Measurements from ENCODE around the gene CXCL17.

CXCL17 gene

DNA sequence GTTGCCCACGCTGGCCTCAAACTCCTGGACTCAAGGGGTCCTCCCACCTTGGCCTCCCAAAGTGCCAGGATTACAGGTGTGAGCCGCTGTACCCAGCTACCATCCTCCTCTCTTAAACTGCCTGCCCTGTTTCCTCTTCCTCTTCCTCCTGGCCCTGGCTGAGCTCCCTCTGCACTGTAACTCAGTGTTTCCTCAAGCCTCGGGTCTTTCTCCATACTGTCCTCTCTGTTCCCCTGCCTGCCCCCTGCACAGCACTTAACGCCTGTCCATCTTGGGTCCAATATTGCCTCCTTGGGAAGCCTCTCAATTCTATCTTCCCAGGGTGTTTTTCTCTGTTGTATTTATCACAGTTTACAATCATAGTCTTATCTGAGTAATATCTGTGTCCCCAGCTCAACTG is 21.6 kb downstream of the CXCL17 start:
- no peak for TF ChIP-seq EZH2phosphoT487 (IDR thresholded peaks at IDR 0.05; ENCODE audit: borderline replicate concordance, low read length)
- TF ChIP-seq, protein P1, sequence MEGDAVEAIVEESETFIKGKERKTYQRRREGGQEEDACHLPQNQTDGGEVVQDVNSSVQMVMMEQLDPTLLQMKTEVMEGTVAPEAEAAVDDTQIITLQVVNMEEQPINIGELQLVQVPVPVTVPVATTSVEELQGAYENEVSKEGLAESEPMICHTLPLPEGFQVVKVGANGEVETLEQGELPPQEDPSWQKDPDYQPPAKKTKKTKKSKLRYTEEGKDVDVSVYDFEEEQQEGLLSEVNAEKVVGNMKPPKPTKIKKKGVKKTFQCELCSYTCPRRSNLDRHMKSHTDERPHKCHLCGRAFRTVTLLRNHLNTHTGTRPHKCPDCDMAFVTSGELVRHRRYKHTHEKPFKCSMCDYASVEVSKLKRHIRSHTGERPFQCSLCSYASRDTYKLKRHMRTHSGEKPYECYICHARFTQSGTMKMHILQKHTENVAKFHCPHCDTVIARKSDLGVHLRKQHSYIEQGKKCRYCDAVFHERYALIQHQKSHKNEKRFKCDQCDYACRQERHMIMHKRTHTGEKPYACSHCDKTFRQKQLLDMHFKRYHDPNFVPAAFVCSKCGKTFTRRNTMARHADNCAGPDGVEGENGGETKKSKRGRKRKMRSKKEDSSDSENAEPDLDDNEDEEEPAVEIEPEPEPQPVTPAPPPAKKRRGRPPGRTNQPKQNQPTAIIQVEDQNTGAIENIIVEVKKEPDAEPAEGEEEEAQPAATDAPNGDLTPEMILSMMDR (IDR thresholded peaks at IDR 0.05; ENCODE audit: low read depth, low read length, poor library complexity, severe bottlenecking), result no peak
- H3K27ac ChIP-seq (ENCODE audit: low read depth, low read length), result no peak overlapping the region
- peaks cover 12% of the 10 kb centered on the region; the same call in 1 of the 2 replicates for H4K20me1 ChIP-seq (ENCODE audit: control insufficient read depth, insufficient read depth, low read depth, low read length)
- H3F3A ChIP-seq (ENCODE audit: control insufficient read depth, insufficient read depth), result peaks cover 5% of the 10 kb centered on the region
- no peaks in the 10 kb centered on the region for H3K27me3 ChIP-seq (ENCODE audit: control insufficient read depth, low read length)
- H3K4me2 ChIP-seq (ENCODE audit: low read length), result peak overlapping the region; percentile 78
- no peaks in the 10 kb centered on the region for H3K9me2 ChIP-seq (replicated peaks; ENCODE audit: control insufficient read depth, low read length)
- no peaks in the 10 kb centered on the region for H3K9me3 ChIP-seq (ENCODE audit: control insufficient read depth, insufficient read depth, low read length)
- peaks cover 54% of the 10 kb centered on the region for H3K79me2 ChIP-seq (ENCODE audit: control insufficient read depth, low read length)
- peaks cover 42% of the 10 kb centered on the region for H3K36me3 ChIP-seq (ENCODE audit: control insufficient read depth, low read length)
- peaks cover 41% of the 10 kb centered on the region for H3K4me1 ChIP-seq (ENCODE audit: control insufficient read depth, low read length)
- H3K4me3 ChIP-seq (ENCODE audit: low read length), result peak overlapping the region; percentile 88; the same call in 1 of the 2 replicates

- peaks cover 41% of the 10 kb centered on the region for H3K4me1 ChIP-seq (ENCODE audit: control insufficient read depth, low read length)
Measured at GRCh38 chr19:42420055-42420544, 22.6 kb downstream of the CXCL17 start.

GRCh38 chr19:42419309-42419708 is 23.4 kb downstream of the CXCL17 start:
- H3K4me2 ChIP-seq (ENCODE audit: low read length), result no peak overlapping the region
- no peaks in the 10 kb centered on the region for H3K9me3 ChIP-seq (ENCODE audit: control insufficient read depth, insufficient read depth, low read length)

More at GRCh38 chr19:42420055-42420544, 22.6 kb downstream of the CXCL17 start:
- peaks cover 12% of the 10 kb centered on the region; the same call in 1 of the 2 replicates for H4K20me1 ChIP-seq (ENCODE audit: control insufficient read depth, insufficient read depth, low read depth, low read length)
- no peak for TF ChIP-seq EZH2phosphoT487 (IDR thresholded peaks at IDR 0.05; ENCODE audit: borderline replicate concordance, low read length)
- TF ChIP-seq, protein P1 (IDR thresholded peaks at IDR 0.05; ENCODE audit: low read depth, low read length, poor library complexity, severe bottlenecking), result peak; percentile 99
- H3K27me3 ChIP-seq (ENCODE audit: control insufficient read depth, low read length), result no peaks in the 10 kb centered on the region
- H3K4me2 ChIP-seq (ENCODE audit: low read length), result peak overlapping the region; percentile 78; the same call in 1 of the 2 replicates
- no peak overlapping the region for H3K4me3 ChIP-seq (ENCODE audit: low read length)
- H3K9me3 ChIP-seq (ENCODE audit: control insufficient read depth, insufficient read depth, low read length), result no peaks in the 10 kb centered on the region
- H3K36me3 ChIP-seq (ENCODE audit: control insufficient read depth, low read length), result peaks cover 44% of the 10 kb centered on the region
- H3F3A ChIP-seq (ENCODE audit: control insufficient read depth, insufficient read depth), result peaks cover 5% of the 10 kb centered on the region
- no peak overlapping the region for H3K27ac ChIP-seq (ENCODE audit: low read depth, low read length)
- peaks cover 54% of the 10 kb centered on the region for H3K79me2 ChIP-seq (ENCODE audit: control insufficient read depth, low read length)
- no peaks in the 10 kb centered on the region for H3K9me2 ChIP-seq (replicated peaks; ENCODE audit: control insufficient read depth, low read length)

More at GRCh38 chr19:42419309-42419708, 23.4 kb downstream of the CXCL17 start:
- Histone ChIP-seq H3K79me2 (ENCODE audit: control insufficient read depth, low read length) (peaks cover 54% of the 10 kb centered on the region), H3K4me1 (ENCODE audit: control insufficient read depth, low read length) (peaks cover 38% of the 10 kb centered on the region), H3K27ac (ENCODE audit: low read depth, low read length) (no peak overlapping the region), H3K36me3 (ENCODE audit: control insufficient read depth, low read length) (peaks cover 50% of the 10 kb centered on the region), H3K27me3 (ENCODE audit: control insufficient read depth, low read length) (no peaks in the 10 kb centered on the region), H3F3A (ENCODE audit: control insufficient read depth, insufficient read depth) (peaks cover 5% of the 10 kb centered on the region), H3K4me3 (ENCODE audit: low read length) (no peak overlapping the region), H4K20me1 (ENCODE audit: control insufficient read depth, insufficient read depth, low read depth, low read length) (peaks cover 12% of the 10 kb centered on the region; the same call in 1 of the 2 replicates), H3K9me2 (replicated peaks; ENCODE audit: control insufficient read depth, low read length) (no peaks in the 10 kb centered on the region)
- TF ChIP-seq, protein P1 (IDR thresholded peaks at IDR 0.05; ENCODE audit: low read depth, low read length, poor library complexity, severe bottlenecking), result no peak
- TF ChIP-seq EZH2phosphoT487 (IDR thresholded peaks at IDR 0.05; ENCODE audit: borderline replicate concordance, low read length), result no peak

Measured in DOHH2 (cell line).